Measurements from ENCODE around the gene ZBTB11. TPM values are rescaled to one million over a fixed set of nuclear protein-coding genes. Genes with fewer than 3 reads are reported as not detected.

Gene ZBTB11
- total and polyA plus RNA-seq, 12 donors, result 4.9 to 20.0 (median 14.2) TPM

- Histone ChIP-seq H3K27ac (no peak overlapping the region), H3K4me1 (replicated peaks in 1 of 2) (peaks cover 7 to 23% of the 10 kb centered on the region in 2 donors), H3K36me3 (replicated peaks in 1 of 2) (peaks cover 0 to 6% of the 10 kb centered on the region in 2 donors), H3K9me3 (replicated peaks in 1 of 3) (no peaks in the 10 kb centered on the region), H3K4me3 (no peak overlapping the region), H3K27me3 (no peaks in the 10 kb centered on the region)
- WGBS, 4 donors, result 94 to 96% (median 95%) methylated on average over 13 of the region's 13 CpGs
- no peak for DNase-seq
- TF ChIP-seq CTCF (IDR thresholded peaks at IDR 0.05) (no peak), POLR2A (IDR thresholded peaks at IDR 0.05) (no peak)
- intact Hi-C loops (cut with DNase I), result no loop called here
Measured at GRCh38 chr3:101673953-101674352, 3.0 kb downstream of the ZBTB11 start.

- Histone ChIP-seq H3K27me3 (no peaks in the 10 kb centered on the region), H3K9me3 (replicated peaks in 1 of 3) (no peaks in the 10 kb centered on the region), H3K4me3 (no peak overlapping the region), H3K36me3 (replicated peaks in 1 of 2) (peaks cover 0 to 8% of the 10 kb centered on the region in 2 donors), H3K27ac (no peak overlapping the region), H3K4me1 (replicated peaks in 1 of 2) (peaks cover 0 to 12% of the 10 kb centered on the region in 2 donors)
- intact Hi-C loops (cut with DNase I), result no loop called here
- WGBS, 4 donors, result 86 to 91% (median 90%) methylated on average over 5 of the region's 5 CpGs
- TF ChIP-seq CTCF (IDR thresholded peaks at IDR 0.05) (no peak), POLR2A (IDR thresholded peaks at IDR 0.05) (no peak)
- DNase-seq, result no peak
Measured at GRCh38 chr3:101671014-101671413, 5.9 kb downstream of the ZBTB11 start.

GRCh38 chr3:101667844-101668243, 9.1 kb downstream of the ZBTB11 start:
- H3K27me3 ChIP-seq, result no peaks in the 10 kb centered on the region
- WGBS, 4 donors, result 95 to 97% (median 97%) methylated on average over 1 of the region's 1 CpG
- no peaks in the 10 kb centered on the region for H3K4me1 ChIP-seq (replicated peaks in 1 of 2)
- intact Hi-C loops (cut with DNase I), result no loop called here
- DNase-seq, result no peak
- no peak overlapping the region for H3K4me3 ChIP-seq
- H3K36me3 ChIP-seq (replicated peaks in 1 of 2), result peaks cover 0 to 35% of the 10 kb centered on the region in 2 donors
- no peak overlapping the region for H3K27ac ChIP-seq
- no peak for TF ChIP-seq POLR2A (IDR thresholded peaks at IDR 0.05)
- no peak for TF ChIP-seq CTCF (IDR thresholded peaks at IDR 0.05)
- no peaks in the 10 kb centered on the region for H3K9me3 ChIP-seq (replicated peaks in 1 of 3)

GRCh38 chr3:101667331-101667730, 9.6 kb downstream of the ZBTB11 start:
- no peak for DNase-seq
- WGBS, 4 donors, result 93 to 96% (median 95%) methylated on average over 6 of the region's 6 CpGs
- Histone ChIP-seq H3K4me1 (replicated peaks in 1 of 2) (no peaks in the 10 kb centered on the region), H3K27ac (no peak overlapping the region), H3K4me3 (no peak overlapping the region), H3K9me3 (replicated peaks in 1 of 3) (no peaks in the 10 kb centered on the region), H3K27me3 (no peaks in the 10 kb centered on the region), H3K36me3 (replicated peaks in 1 of 2) (peaks cover 0 to 37% of the 10 kb centered on the region in 2 donors)
- no peak for TF ChIP-seq POLR2A (IDR thresholded peaks at IDR 0.05)
- TF ChIP-seq CTCF (IDR thresholded peaks at IDR 0.05), result no peak
- intact Hi-C loops (cut with DNase I), result no loop called here

Measured in adrenal gland (tissue), 12 donors.